Neural cell (in vitro differentiated cells): ENCODE results near the gene SLC25A19. TPM values are rescaled to one million over a fixed set of nuclear protein-coding genes. Genes with fewer than 3 reads are reported as not detected.

Experiments
- H2AFZ ChIP-seq: fragments of 200-600, 300-800 bp; sonication (generic), shearing (Covaris generic); 2 replicates; pipeline ENCODE4 v1.6.0; 2014; ENCODE audit warnings: low read depth, mild to moderate bottlenecking, antibody characterized with exemption, low read length, moderate library complexity
- H3F3A ChIP-seq: fragments of 200-600 bp; shearing (Covaris generic); 2 replicates; pipeline ENCODE4 v1.6.1; 2016; ENCODE audit warnings: mild to moderate bottlenecking, moderate library complexity, mixed read lengths, antibody characterized with exemption, low read length; ENCODE audit not compliant: insufficient read depth, poor library complexity, severe bottlenecking
- H3K27ac ChIP-seq: fragments of 200-600, 300-800 bp; sonication (generic), shearing (Covaris generic); 2 replicates; pipeline ENCODE4 v1.5.1; 2014; ENCODE audit warnings: mild to moderate bottlenecking, low read length, moderate library complexity
- H3K27me3 ChIP-seq: fragments of 300-800, 200-600 bp; sonication (generic), shearing (Covaris generic); 2 replicates; pipeline ENCODE4 v1.6.0; 2014; ENCODE audit warnings: mild to moderate bottlenecking, low read depth, low read length, moderate library complexity; ENCODE audit not compliant: insufficient read depth
- H3K36me3 ChIP-seq: fragments of 300-800, 200-600 bp; sonication (generic), shearing (Covaris generic); 2 replicates; pipeline ENCODE4 v1.5.1; 2014; ENCODE audit warnings: mild to moderate bottlenecking, antibody characterized with exemption, low read length, moderate library complexity; ENCODE audit not compliant: insufficient read depth
- H3K4me2 ChIP-seq: fragments of 300-800, 200-600 bp; sonication (generic), shearing (Covaris generic); 2 replicates; pipeline ENCODE4 v1.6.0; 2014; ENCODE audit warnings: mild to moderate bottlenecking, low read length
- H3K4me3 ChIP-seq: fragments of 300-800, 200-600 bp; sonication (generic), shearing (Covaris generic); 2 replicates; pipeline ENCODE4 v1.5.1; 2014; ENCODE audit warnings: mild to moderate bottlenecking, low read length, moderate library complexity
- H3K79me2 ChIP-seq: fragments of 200-600 bp; shearing (Covaris generic); replicated peaks from 2 replicates; pipeline ENCODE4 v1.6.0; 2014; ENCODE audit warnings: mild to moderate bottlenecking, low read length, moderate library complexity; ENCODE audit not compliant: insufficient read depth
- H3K9ac ChIP-seq: fragments of 300-800, 200-600 bp; sonication (generic), shearing (Covaris generic); 2 replicates; pipeline ENCODE4 v1.6.1; 2016; ENCODE audit warnings: mild to moderate bottlenecking, low read length, mixed read lengths
- H3K9me2 ChIP-seq: fragments of 200-600 bp; shearing (Covaris generic); 2 replicates; pipeline ENCODE4 v1.6.1; 2016; ENCODE audit warnings: mild to moderate bottlenecking, low read length, mixed read lengths; ENCODE audit not compliant: insufficient read depth
- H3K9me3 ChIP-seq: fragments of 200-600, 300-800 bp; sonication (generic), shearing (Covaris generic); 2 replicates; pipeline ENCODE4 v1.6.1; 2016; ENCODE audit warnings: mild to moderate bottlenecking, mixed run types, low read length, moderate library complexity, mixed read lengths
- H4K20me1 ChIP-seq: fragments of 200-600 bp; shearing (Covaris generic); 2 replicates; pipeline ENCODE4 v1.6.1; 2016; ENCODE audit warnings: mild to moderate bottlenecking, mixed run types; ENCODE audit not compliant: insufficient read depth
- CTCF ChIP-seq: fragments of 450-650 bp; IDR thresholded peaks from 2 replicates; pipeline ENCODE4 v1.5.1; 2014; ENCODE audit warnings: antibody characterized with exemption, mild to moderate bottlenecking, moderate library complexity; ENCODE audit not compliant: poor library complexity, severe bottlenecking
- EP300 ChIP-seq: fragments of 450-650 bp; conservative IDR thresholded peaks from 2 replicates; pipeline ENCODE4 v1.6.1; 2014; ENCODE audit warnings: antibody characterized with exemption, mild to moderate bottlenecking, moderate library complexity; ENCODE audit not compliant: poor library complexity, severe bottlenecking
- EZH2 ChIP-seq: fragments of 200-600, 300-800 bp; shearing (Covaris generic), sonication (generic); IDR thresholded peaks from 2 replicates; pipeline ENCODE4 v1.6.1; 2014; ENCODE audit warnings: antibody characterized with exemption, low read length, borderline replicate concordance, mild to moderate bottlenecking; ENCODE audit not compliant: insufficient read depth, poor library complexity, severe bottlenecking
- MXI1 ChIP-seq: fragments of 450-650 bp; conservative IDR thresholded peaks from 2 replicates; pipeline ENCODE4 v1.6.1; 2014; ENCODE audit warnings: antibody characterized with exemption, mild to moderate bottlenecking; ENCODE audit not compliant: poor library complexity, severe bottlenecking
- POLR2AphosphoS5 ChIP-seq: IDR thresholded peaks from 2 replicates; pipeline ENCODE4 v1.6.1; 2012
- RAD21 ChIP-seq: fragments of 450-650 bp; conservative IDR thresholded peaks from 2 replicates; pipeline ENCODE4 v1.6.1; 2014; ENCODE audit warnings: antibody characterized with exemption, mild to moderate bottlenecking, moderate library complexity
- REST ChIP-seq: IDR thresholded peaks from 2 replicates; pipeline ENCODE4 v1.6.1; 2012; ENCODE audit warnings: borderline replicate concordance
- SMC3 ChIP-seq: fragments of 450-650 bp; conservative IDR thresholded peaks from 2 replicates; pipeline ENCODE4 v1.6.1; 2014; ENCODE audit warnings: antibody characterized with exemption, mild to moderate bottlenecking, moderate library complexity; ENCODE audit not compliant: poor library complexity
- TAF1 ChIP-seq: IDR thresholded peaks from 2 replicates; pipeline ENCODE4 v1.6.1; 2012; ENCODE audit warnings: low read depth
- polyA plus RNA-seq: library from polyadenylated mRNA; depleted of rRNA; stranded (reverse); fragments of >200 nt; gene quantifications from 2 replicates; pipeline ENCODE4 v1.2.3, GENCODE V29; 2014

Gene SLC25A19
- polyA plus RNA-seq, 1 donor from 2014 or later, result 13.8 TPM

GRCh38 chr17:75277664-75278071 is 11.6 kb downstream of the SLC25A19 start:
- no peaks in the 10 kb centered on the region for H4K20me1 ChIP-seq
- no peaks in the 10 kb centered on the region for H3F3A ChIP-seq
- H3K27ac ChIP-seq, result no peak overlapping the region
- H3K4me2 ChIP-seq, result no peak overlapping the region
- H3K79me2 ChIP-seq, result no peaks in the 10 kb centered on the region
- no peak overlapping the region for H3K4me3 ChIP-seq
- TF ChIP-seq MXI1 (no peak), REST (no peak)
- H3K9me3 ChIP-seq, result no peaks in the 10 kb centered on the region
- H3K9ac ChIP-seq, result no peak overlapping the region
- H3K36me3 ChIP-seq, result no peaks in the 10 kb centered on the region
- no peaks in the 10 kb centered on the region for H3K27me3 ChIP-seq
- H2AFZ ChIP-seq, result no peak overlapping the region
- no peaks in the 10 kb centered on the region for H3K9me2 ChIP-seq

GRCh38 chr17:75273977-75274708 is 15.1 kb downstream of the SLC25A19 start:
- Histone ChIP-seq H3K36me3 (no peaks in the 10 kb centered on the region), H3K9me2 (no peaks in the 10 kb centered on the region), H2AFZ (no peak overlapping the region), H3K9ac (no peak overlapping the region), H3K4me2 (no peak overlapping the region), H3K79me2 (no peaks in the 10 kb centered on the region), H3K4me3 (no peak overlapping the region), H3K27me3 (no peaks in the 10 kb centered on the region), H4K20me1 (no peaks in the 10 kb centered on the region), H3K9me3 (no peaks in the 10 kb centered on the region), H3F3A (no peaks in the 10 kb centered on the region), H3K27ac (no peak overlapping the region)
- TF ChIP-seq EP300, result no peak
- no peak for TF ChIP-seq MXI1
- no peak for TF ChIP-seq SMC3
- no peak for TF ChIP-seq EZH2
- no peak for TF ChIP-seq TAF1

GRCh38 chr17:75272848-75273184 is 16.4 kb downstream of the SLC25A19 start:
- Histone ChIP-seq H2AFZ (no peak overlapping the region), H3K4me3 (no peak overlapping the region), H3K79me2 (no peaks in the 10 kb centered on the region), H3K27me3 (no peaks in the 10 kb centered on the region), H3K36me3 (no peaks in the 10 kb centered on the region), H3F3A (no peaks in the 10 kb centered on the region), H3K27ac (no peak overlapping the region), H3K4me2 (no peak overlapping the region), H4K20me1 (no peaks in the 10 kb centered on the region), H3K9ac (no peak overlapping the region), H3K9me3 (no peaks in the 10 kb centered on the region), H3K9me2 (no peaks in the 10 kb centered on the region)
- TF ChIP-seq RAD21, result no peak
- no peak for TF ChIP-seq EZH2
- TF ChIP-seq CTCF, result no peak
- TF ChIP-seq SMC3, result no peak
- TF ChIP-seq MXI1, result no peak
- no peak for TF ChIP-seq REST
- no peak for TF ChIP-seq POLR2AphosphoS5
- no peak for TF ChIP-seq TAF1
- no peak for TF ChIP-seq EP300
